K562 (cell line): Measurements from ENCODE around the gene NT5C1A. TPM values are rescaled to one million over a fixed set of nuclear protein-coding genes. Genes with fewer than 3 reads are reported as not detected.
A peak's percentile ranks its signal among the peaks of the same experiment; 100 is the strongest.

ENCODE experiments used
- ATAC-seq: fragments of 200-7000 bp; cut with Tn5 transposase; 3 replicates; pipeline ENCODE4 v1.9.1; 2020; ENCODE audit warnings: moderate library complexity
- BruUV-seq: library from RNA; stranded (reverse); fragments of 400-500 nt; replicated peaks from 2 replicates; lab custom pipeline; 2021; lab: Mats Ljungman, UMichigan
- CTCF ChIA-PET: fragments of 300-600 bp; formaldehyde crosslinking; extraction: SDS; loops from one replicate; lab custom pipeline; 2021; ENCODE audit warnings: low intra/inter-chr PET ratio; lab: Yijun Ruan, JAX
- POLR2A ChIA-PET: fragments of 300-600, 350-650 bp; sonication (Branson Sonifier 250); formaldehyde crosslinking; extraction: SDS; loops from one replicate; lab custom pipeline; 2021; ENCODE audit warnings: antibody characterized with exemption, inconsistent platforms; lab: Yijun Ruan, JAX
- DNase-seq, 4 experiments: peaks; one replicate each; pipeline versions ENCODE4 v3.0.0 to v3.0.0-alpha.2; 2011 to 2018; ENCODE audit warnings: low spot score in 3 of 4, mixed read lengths in 3 of 4; ENCODE audit errors: extremely low read depth in 1 of 4
- FAIRE-seq: peaks from 2 replicates; lab custom pipeline; 2011; peaks lifted over from hg19 to GRCh38; lab: Jason Lieb, UNC
- H2AFZ ChIP-seq: 2 replicates; pipeline ENCODE4 v1.6.0; 2011; ENCODE audit warnings: low read depth, low read length, control low read depth, inconsistent platforms
- H3K27ac ChIP-seq: fragments of 200-600 bp; 3 replicates; pipeline ENCODE4 v1.8.0; 2011; ENCODE audit warnings: low read depth, mild to moderate bottlenecking, control low read depth, inconsistent platforms, low read length, moderate library complexity, mixed read lengths; ENCODE audit errors: extremely low read depth
- H3K27me3 ChIP-seq, 2 experiments: fragments of 300-600 bp in 1 of 2; 2 replicates in 1 of 2; 3 replicates in 1 of 2; pipeline versions ENCODE4 v1.6.0 to v1.8.0; 2011; ENCODE audit warnings: inconsistent platforms in 2 of 2, low read length in 2 of 2, mild to moderate bottlenecking in 1 of 2, mixed read lengths in 1 of 2, moderate library complexity in 1 of 2; ENCODE audit not compliant: control insufficient read depth in 2 of 2, insufficient read depth in 2 of 2
- H3K36me3 ChIP-seq: fragments of 300-600 bp; 3 replicates; pipeline ENCODE4 v1.8.0; 2011; ENCODE audit warnings: mild to moderate bottlenecking, low read length, inconsistent platforms; ENCODE audit not compliant: control insufficient read depth, insufficient read depth
- H3K4me1 ChIP-seq, 2 experiments: fragments of 200-600 bp in 1 of 2; replicated peaks in 1 of 2; 2 replicates in 1 of 2; 3 replicates in 1 of 2; pipeline versions ENCODE4 v1.5.1 to v1.8.0; 2011; ENCODE audit warnings: inconsistent platforms in 2 of 2, low read length in 2 of 2, mild to moderate bottlenecking in 1 of 2, mixed read lengths in 1 of 2, moderate library complexity in 1 of 2; ENCODE audit not compliant: control insufficient read depth in 2 of 2, insufficient read depth in 2 of 2
- H3K4me2 ChIP-seq: 2 replicates; pipeline ENCODE4 v1.6.1; 2011; ENCODE audit warnings: low read length, control low read depth, inconsistent platforms, mixed read lengths; ENCODE audit not compliant: insufficient read depth
- H3K4me3 ChIP-seq: fragments of 200-600 bp; sonication (generic), shearing (Covaris generic); 2 replicates; pipeline ENCODE4 v1.5.1; 2016; ENCODE audit warnings: control low read depth, inconsistent platforms
- H3K79me2 ChIP-seq: fragments of 200-600 bp; 3 replicates; pipeline ENCODE4 v1.8.0; 2011; ENCODE audit warnings: low read length, inconsistent platforms; ENCODE audit not compliant: control insufficient read depth, insufficient read depth
- H3K9ac ChIP-seq, 2 experiments: 2 replicates each; pipeline versions ENCODE4 v1.6.0 to v1.6.1; 2011; ENCODE audit warnings: low read depth in 2 of 2, low read length in 2 of 2, control low read depth in 1 of 2, inconsistent platforms in 1 of 2, mild to moderate bottlenecking in 1 of 2, mixed read lengths in 1 of 2; ENCODE audit not compliant: insufficient read depth in 1 of 2
- H3K9me1 ChIP-seq: one replicate; pipeline ENCODE4 v1.6.0; 2011; ENCODE audit warnings: inconsistent platforms, mild to moderate bottlenecking, low read length, moderate library complexity; ENCODE audit not compliant: control insufficient read depth, insufficient read depth
- H3K9me3 ChIP-seq: replicated peaks from 2 replicates; pipeline ENCODE4 v1.5.1; 2011; ENCODE audit warnings: low read depth, low read length, inconsistent platforms; ENCODE audit not compliant: control insufficient read depth, insufficient read depth
- H4K20me1 ChIP-seq: replicated peaks from 2 replicates; pipeline ENCODE4 v1.6.1; 2011; ENCODE audit warnings: low read length, inconsistent platforms, mixed read lengths; ENCODE audit not compliant: control insufficient read depth, insufficient read depth
- CBFB ChIP-seq: sonication (generic); formaldehyde crosslinking; IDR thresholded peaks from 2 replicates; pipeline ENCODE4 v1.4.0; 2020; ENCODE audit warnings: mild to moderate bottlenecking, missing genetic modification reagents
- CBX8 ChIP-seq: fragments of 200-600 bp; sonication (generic); IDR thresholded peaks from 2 replicates; pipeline ENCODE4 v1.6.1; 2012; ENCODE audit warnings: borderline replicate concordance, mixed run types, low read depth, mild to moderate bottlenecking, moderate library complexity, mixed read lengths, low read length, control low read depth, inconsistent platforms; ENCODE audit not compliant: poor library complexity, severe bottlenecking; ENCODE audit errors: extremely low read depth
- CEBPB ChIP-seq: fragments of 450-650 bp; IDR thresholded peaks from 2 replicates; pipeline ENCODE4 v1.6.1; 2016; ENCODE audit warnings: missing genetic modification characterization, missing compliant biosample characterization
- E2F3 ChIP-seq: fragments of 250-450 bp; sonication (Bioruptor Pico); IDR thresholded peaks from 2 replicates; pipeline ENCODE4 v1.4.0; 2020; ENCODE audit warnings: mild to moderate bottlenecking
- HCFC1 ChIP-seq: IDR thresholded peaks from 2 replicates; pipeline ENCODE4 v1.6.1; 2012; ENCODE audit warnings: low read depth, low read length, improper control_type of control experiment
- NBN ChIP-seq: fragments of 450-650 bp; IDR thresholded peaks from 2 replicates; pipeline ENCODE4 v1.6.1; 2016; ENCODE audit warnings: low read depth, mild to moderate bottlenecking
- POLR2G ChIP-seq: fragments of 200-400 bp; formaldehyde crosslinking; IDR thresholded peaks from 2 replicates; pipeline ENCODE4 v1.6.1; 2017; ENCODE audit warnings: low read depth, mild to moderate bottlenecking, antibody characterized with exemption, low read length, moderate library complexity
- SPI1 ChIP-seq: IDR thresholded peaks from 2 replicates; pipeline ENCODE4 v1.6.1; 2011; ENCODE audit warnings: low read depth, low read length, control low read depth, borderline replicate concordance
- TBL1XR1 ChIP-seq, 2 experiments: IDR thresholded peaks; 2 replicates each; pipeline ENCODE4 v1.6.1; 2012; ENCODE audit warnings: improper control_type of control experiment in 2 of 2, low read length in 2 of 2, mild to moderate bottlenecking in 1 of 2
- TRIM24 ChIP-seq, 2 experiments: fragments of 450-650 bp; IDR thresholded peaks; 2 replicates each; pipeline ENCODE4 v1.6.1; 2016
- TSC22D4 ChIP-seq: fragments of 450-650 bp; IDR thresholded peaks from 2 replicates; pipeline ENCODE4 v1.6.1; 2016; ENCODE audit warnings: missing genetic modification characterization, missing biosample characterization, control low read depth
- ZNF384 ChIP-seq: IDR thresholded peaks from 2 replicates; pipeline ENCODE4 v1.6.1; 2012; ENCODE audit warnings: low read depth, low read length, improper control_type of control experiment
- WGBS: fragments of 100-300 bp; shearing (Covaris generic); methylation state at CpG from one replicate; pipeline ENCODE4 v1.1.6; 2016; ENCODE audit warnings: low coverage, mixed read lengths; ENCODE audit not compliant: insufficient coverage; ENCODE audit errors: missing lambda C conversion rate; 5-methylcytosine and 5-hydroxymethylcytosine counted together
- in situ Hi-C: fragments of 300-500 bp; cut with MboI; formaldehyde crosslinking; loops from 4 replicates; pipeline ENCODE4 v1.15.0; 2018; ENCODE audit warnings: inconsistent platforms, mixed read lengths
- intact Hi-C: fragments of 100-400 bp; cut with micrococcal nuclease; formaldehyde crosslinking; loops from 2 replicates; pipeline ENCODE4 v1.14.2; 2022
- polyA plus RNA-seq, 8 experiments: library from polyadenylated mRNA; depleted of rRNA in 4 of 8; stranded (reverse) in 5 of 8; unstranded in 3 of 8; fragments of >200 nt; fragmentation: Nextera tagmentation in 2 of 8; fragmentation: Illumina TruSeq in 1 of 8; extraction: Ambion mirVana in 2 of 8; extraction: Trizol in 1 of 8; gene quantifications; 2 replicates each; pipeline versions ENCODE4 v1.2.1 to v1.2.3, GENCODE V29; 2011 to 2014; ENCODE audit warnings: inconsistent platforms in 1 of 8, missing spikeins in 1 of 8
- total RNA-seq, 7 experiments: library from RNA; depleted of rRNA in 6 of 7; stranded (reverse); fragments of >200 nt in 6 of 7; fragmentation: Illumina TruSeq in 2 of 7; extraction: Trizol in 2 of 7; gene quantifications; 2 replicates each; pipeline versions ENCODE4 v1.2.1 to v1.2.3, GENCODE V29; 2011 to 2021; ENCODE audit warnings: low replicate concordance in 1 of 7
- TF ChIP-seq, protein P1 (sequence below): fragments of 250-450 bp; sonication (Bioruptor Pico); IDR thresholded peaks from 2 replicates; pipeline ENCODE4 v1.8.0; 2021; ENCODE audit warnings: mild to moderate bottlenecking, moderate library complexity
- TF ChIP-seq, protein P2 (sequence below): fragments of 450-650 bp; IDR thresholded peaks from 2 replicates; pipeline ENCODE4 v1.6.1; 2017; ENCODE audit warnings: antibody characterized with exemption

Gene NT5C1A
- total and polyA plus RNA-seq, 9 of the 15 experiments (the other 6 are each of a cell fraction or from before 2014, with no cell fraction given) = not detected

DNA sequence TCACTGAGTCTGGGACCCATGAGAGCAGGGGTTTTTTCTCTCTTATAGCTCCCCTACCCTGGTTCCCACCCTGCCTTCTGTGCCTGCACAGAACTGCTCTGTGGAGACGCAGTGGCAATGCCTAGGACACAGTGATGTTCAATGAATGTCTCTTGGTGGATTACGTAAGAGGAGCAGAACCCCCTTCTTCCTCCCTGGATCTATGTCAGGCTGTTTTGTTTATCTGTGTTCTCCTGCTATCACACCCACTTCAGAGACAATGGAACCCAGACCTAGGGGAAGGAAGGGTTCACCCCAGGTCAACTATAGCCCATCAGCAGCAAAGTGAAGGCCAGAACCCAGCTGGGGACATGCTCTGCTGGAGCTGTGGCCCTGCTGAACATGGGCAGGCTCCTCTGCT lies 17.3 kb upstream of the NT5C1A start:
- ChIA-PET POLR2A (interaction anchor here (0.6 to 1.5 kb wide), 4 partner anchors 10 to 652 kb away, joined by 3 to 7 read pairs (median 4); no protein-coding TSS in a partner anchor), CTCF (no interaction called here)
- WGBS = 0% methylated on average over 2 of the region's 2 CpGs
- Histone ChIP-seq H3K4me1 (peaks cover 0 to 21% of the 10 kb centered on the region in 2 experiments; a peak in 2 of 5 replicates), H3K36me3 (no peaks in the 10 kb centered on the region), H4K20me1 (no peaks in the 10 kb centered on the region), H3K9me1 (no peaks in the 10 kb centered on the region), H3K4me2 (no peak overlapping the region), H3K9me3 (no peaks in the 10 kb centered on the region), H3K27ac (no peak overlapping the region), H3K4me3 (no peak overlapping the region), H3K9ac (no peak overlapping the region), H3K27me3 (peaks cover 23 to 81% of the 10 kb centered on the region in 2 experiments), H2AFZ (no peak overlapping the region), H3K79me2 (no peaks in the 10 kb centered on the region)
- TF ChIP-seq CBX8 (no peak), CEBPB (tag) (peak; percentile 70)
- in situ Hi-C loops (no loop called here), intact Hi-C loops (no loop called here)
- no TSS peak for BruUV-seq
- no peak for DNase-seq
- no peak for FAIRE-seq
- ATAC-seq = no peak

DNA sequence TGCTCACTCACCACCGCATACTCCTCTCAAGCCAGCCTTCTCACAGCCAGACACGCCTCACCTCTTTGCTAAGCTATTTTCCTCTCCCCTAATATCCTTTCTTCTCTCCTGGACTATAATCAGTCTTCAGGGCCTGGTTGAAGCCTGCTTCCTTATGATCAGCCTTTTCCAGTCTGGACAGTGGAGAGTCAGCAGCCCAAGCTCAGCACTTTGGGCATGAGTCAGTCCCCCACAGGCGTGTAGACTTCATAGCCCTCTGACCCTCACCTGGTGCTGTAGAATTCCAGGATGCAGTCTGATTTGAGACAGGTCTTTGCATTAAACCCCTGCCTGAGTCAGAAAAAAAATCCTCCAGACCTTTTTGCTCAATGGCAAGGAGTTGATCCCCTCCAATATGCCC lies 16.8 kb upstream of the NT5C1A start:
- Histone ChIP-seq H3K9me1 (no peaks in the 10 kb centered on the region), H4K20me1 (no peaks in the 10 kb centered on the region), H3K9me3 (no peaks in the 10 kb centered on the region), H3K4me1 (peaks cover 0 to 24% of the 10 kb centered on the region in 2 experiments; a peak in 2 of 5 replicates), H3K4me3 (no peak overlapping the region), H2AFZ (no peak overlapping the region), H3K27ac (no peak overlapping the region), H3K36me3 (no peaks in the 10 kb centered on the region), H3K9ac (no peak overlapping the region; a peak in 1 of 4 replicates), H3K4me2 (no peak overlapping the region), H3K79me2 (no peaks in the 10 kb centered on the region), H3K27me3 (peaks cover 23 to 78% of the 10 kb centered on the region in 2 experiments)
- ChIA-PET POLR2A (interaction anchor here (0.6 to 1.5 kb wide), 5 partner anchors 9 to 651 kb away, joined by 3 to 7 read pairs (median 3); no protein-coding TSS in a partner anchor), CTCF (no interaction called here)
- no TSS peak for BruUV-seq
- DNase-seq (no peak), ATAC-seq (no peak), FAIRE-seq (no peak)
- in situ Hi-C loops (no loop called here), intact Hi-C loops (no loop called here)
- 0% methylated on average over 3 of the region's 3 CpGs for WGBS
- TF ChIP-seq ZNF384 (no peak), TSC22D4 (no peak), POLR2G (no peak), CBFB (CRISPR knock-in tag) (no peak), E2F3 (no peak), TBL1XR1 (IDR thresholded peaks at IDR 0.05; ENCODE audit: low read length in 2 of 2) (no peak), NBN (no peak), HCFC1 (no peak), TRIM24 (IDR thresholded peaks at IDR 0.05) (no peak), SPI1 (no peak)
- TF ChIP-seq, protein P1, sequence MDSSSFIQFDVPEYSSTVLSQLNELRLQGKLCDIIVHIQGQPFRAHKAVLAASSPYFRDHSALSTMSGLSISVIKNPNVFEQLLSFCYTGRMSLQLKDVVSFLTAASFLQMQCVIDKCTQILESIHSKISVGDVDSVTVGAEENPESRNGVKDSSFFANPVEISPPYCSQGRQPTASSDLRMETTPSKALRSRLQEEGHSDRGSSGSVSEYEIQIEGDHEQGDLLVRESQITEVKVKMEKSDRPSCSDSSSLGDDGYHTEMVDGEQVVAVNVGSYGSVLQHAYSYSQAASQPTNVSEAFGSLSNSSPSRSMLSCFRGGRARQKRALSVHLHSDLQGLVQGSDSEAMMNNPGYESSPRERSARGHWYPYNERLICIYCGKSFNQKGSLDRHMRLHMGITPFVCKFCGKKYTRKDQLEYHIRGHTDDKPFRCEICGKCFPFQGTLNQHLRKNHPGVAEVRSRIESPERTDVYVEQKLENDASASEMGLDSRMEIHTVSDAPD = no peak
- TF ChIP-seq, protein P2, sequence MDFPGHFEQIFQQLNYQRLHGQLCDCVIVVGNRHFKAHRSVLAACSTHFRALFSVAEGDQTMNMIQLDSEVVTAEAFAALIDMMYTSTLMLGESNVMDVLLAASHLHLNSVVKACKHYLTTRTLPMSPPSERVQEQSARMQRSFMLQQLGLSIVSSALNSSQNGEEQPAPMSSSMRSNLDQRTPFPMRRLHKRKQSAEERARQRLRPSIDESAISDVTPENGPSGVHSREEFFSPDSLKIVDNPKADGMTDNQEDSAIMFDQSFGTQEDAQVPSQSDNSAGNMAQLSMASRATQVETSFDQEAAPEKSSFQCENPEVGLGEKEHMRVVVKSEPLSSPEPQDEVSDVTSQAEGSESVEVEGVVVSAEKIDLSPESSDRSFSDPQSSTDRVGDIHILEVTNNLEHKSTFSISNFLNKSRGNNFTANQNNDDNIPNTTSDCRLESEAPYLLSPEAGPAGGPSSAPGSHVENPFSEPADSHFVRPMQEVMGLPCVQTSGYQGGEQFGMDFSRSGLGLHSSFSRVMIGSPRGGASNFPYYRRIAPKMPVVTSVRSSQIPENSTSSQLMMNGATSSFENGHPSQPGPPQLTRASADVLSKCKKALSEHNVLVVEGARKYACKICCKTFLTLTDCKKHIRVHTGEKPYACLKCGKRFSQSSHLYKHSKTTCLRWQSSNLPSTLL = no peak
